OCI-LY3 (cell line): ENCODE measurements around the gene NAV2.
A peak's percentile ranks its signal among the peaks of the same experiment; 100 is the strongest.

Source experiments
- H2AFZ ChIP-seq: fragments of 200-600, 300-600 bp; shearing (Covaris generic); 2 replicates; pipeline ENCODE4 v1.6.0; 2014; ENCODE audit warnings: antibody characterized with exemption, low read depth, low read length
- H3K27ac ChIP-seq: fragments of 200-600, 300-600 bp; sonication (generic); 2 replicates; pipeline ENCODE4 v1.5.1; 2014; ENCODE audit warnings: mild to moderate bottlenecking, low read length, moderate library complexity, mixed read lengths
- H3K27me3 ChIP-seq: fragments of 200-600, 300-600 bp; sonication (generic); 2 replicates; pipeline ENCODE4 v1.6.1; 2014; ENCODE audit warnings: low read depth, low read length, mixed read lengths
- H3K36me3 ChIP-seq: fragments of 200-600, 300-600 bp; sonication (generic); replicated peaks from 2 replicates; pipeline ENCODE3; 2014; ENCODE audit warnings: low read depth, low read length, mixed read lengths
- H3K4me1 ChIP-seq: fragments of 300-600, 200-600 bp; sonication (generic); 2 replicates; pipeline ENCODE4 v1.6.1; 2014; ENCODE audit warnings: low read length, mixed read lengths
- H3K4me2 ChIP-seq: fragments of 200-600, 300-600 bp; sonication (generic); 2 replicates; pipeline ENCODE4 v1.6.1; 2014; ENCODE audit warnings: low read length, mixed read lengths
- H3K4me3 ChIP-seq: fragments of 300-600, 200-600 bp; sonication (generic); 2 replicates; pipeline ENCODE4 v1.5.1; 2014; ENCODE audit warnings: antibody characterized with exemption, mild to moderate bottlenecking, low read length, moderate library complexity
- H3K79me2 ChIP-seq: fragments of 300-600, 200-600 bp; shearing (Covaris generic); 2 replicates; pipeline ENCODE4 v1.6.1; 2014; ENCODE audit warnings: mild to moderate bottlenecking, low read length, mixed read lengths
- H3K9ac ChIP-seq: fragments of 300-600, 200-600 bp; shearing (Covaris generic); 2 replicates; pipeline ENCODE4 v1.6.0; 2014; ENCODE audit warnings: mild to moderate bottlenecking, low read length, moderate library complexity
- H3K9me3 ChIP-seq: fragments of 200-600, 300-600 bp; shearing (Covaris generic); 2 replicates; pipeline ENCODE4 v1.6.1; 2014; ENCODE audit warnings: low read length, mixed read lengths; ENCODE audit not compliant: insufficient read depth
- H4K20me1 ChIP-seq: fragments of 200-600, 300-600 bp; sonication (generic); 2 replicates; pipeline ENCODE4 v1.6.1; 2016; ENCODE audit warnings: low read length, mixed read lengths; ENCODE audit not compliant: insufficient read depth
- EZH2phosphoT487 ChIP-seq: fragments of 200-600 bp; shearing (Covaris generic); IDR thresholded peaks from 2 replicates; pipeline ENCODE4 v1.6.1; 2018; ENCODE audit warnings: antibody characterized with exemption, mixed run types, low read depth
- TF ChIP-seq, protein P1 (sequence below): fragments of 200-600, 300-600 bp; sonication (generic); IDR thresholded peaks from 2 replicates; pipeline ENCODE4 v1.5.1; 2014; ENCODE audit warnings: antibody characterized with exemption, low read length, low read depth

The NAV2 gene

DNA sequence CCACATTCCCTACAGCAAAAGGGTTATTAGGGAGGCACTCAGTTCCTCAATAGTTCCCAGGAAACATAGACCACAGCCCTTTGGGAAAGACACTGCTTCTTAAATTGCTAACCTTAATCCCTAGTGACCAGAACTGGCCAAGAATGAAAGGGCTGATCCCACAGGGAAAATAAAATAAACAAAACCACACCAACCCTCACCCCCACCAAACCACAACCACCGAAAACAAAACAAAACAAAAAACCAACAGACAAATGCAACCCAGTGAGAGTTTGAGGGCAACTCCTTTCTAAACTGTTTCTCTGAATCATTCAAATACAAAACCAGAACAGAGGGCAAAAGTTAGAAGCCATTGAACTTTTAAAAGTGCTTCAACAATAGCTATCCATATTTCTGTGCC is 57.2 kb downstream of the NAV2 start:
- peaks cover 30% of the 10 kb centered on the region for H3K27me3 ChIP-seq
- H3K9ac ChIP-seq, result no peak overlapping the region
- H3K4me2 ChIP-seq, result no peak overlapping the region
- no peaks in the 10 kb centered on the region for H3K9me3 ChIP-seq
- no peak overlapping the region for H3K4me3 ChIP-seq
- no peaks in the 10 kb centered on the region for H3K79me2 ChIP-seq
- H3K4me1 ChIP-seq, result peaks cover 24% of the 10 kb centered on the region
- no peak overlapping the region for H2AFZ ChIP-seq
- H3K36me3 ChIP-seq, result no peaks in the 10 kb centered on the region
- H3K27ac ChIP-seq, result no peak overlapping the region
- TF ChIP-seq EZH2phosphoT487, result no peak
- TF ChIP-seq, protein P1, sequence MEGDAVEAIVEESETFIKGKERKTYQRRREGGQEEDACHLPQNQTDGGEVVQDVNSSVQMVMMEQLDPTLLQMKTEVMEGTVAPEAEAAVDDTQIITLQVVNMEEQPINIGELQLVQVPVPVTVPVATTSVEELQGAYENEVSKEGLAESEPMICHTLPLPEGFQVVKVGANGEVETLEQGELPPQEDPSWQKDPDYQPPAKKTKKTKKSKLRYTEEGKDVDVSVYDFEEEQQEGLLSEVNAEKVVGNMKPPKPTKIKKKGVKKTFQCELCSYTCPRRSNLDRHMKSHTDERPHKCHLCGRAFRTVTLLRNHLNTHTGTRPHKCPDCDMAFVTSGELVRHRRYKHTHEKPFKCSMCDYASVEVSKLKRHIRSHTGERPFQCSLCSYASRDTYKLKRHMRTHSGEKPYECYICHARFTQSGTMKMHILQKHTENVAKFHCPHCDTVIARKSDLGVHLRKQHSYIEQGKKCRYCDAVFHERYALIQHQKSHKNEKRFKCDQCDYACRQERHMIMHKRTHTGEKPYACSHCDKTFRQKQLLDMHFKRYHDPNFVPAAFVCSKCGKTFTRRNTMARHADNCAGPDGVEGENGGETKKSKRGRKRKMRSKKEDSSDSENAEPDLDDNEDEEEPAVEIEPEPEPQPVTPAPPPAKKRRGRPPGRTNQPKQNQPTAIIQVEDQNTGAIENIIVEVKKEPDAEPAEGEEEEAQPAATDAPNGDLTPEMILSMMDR, result no peak
- H4K20me1 ChIP-seq, result no peaks in the 10 kb centered on the region

DNA sequence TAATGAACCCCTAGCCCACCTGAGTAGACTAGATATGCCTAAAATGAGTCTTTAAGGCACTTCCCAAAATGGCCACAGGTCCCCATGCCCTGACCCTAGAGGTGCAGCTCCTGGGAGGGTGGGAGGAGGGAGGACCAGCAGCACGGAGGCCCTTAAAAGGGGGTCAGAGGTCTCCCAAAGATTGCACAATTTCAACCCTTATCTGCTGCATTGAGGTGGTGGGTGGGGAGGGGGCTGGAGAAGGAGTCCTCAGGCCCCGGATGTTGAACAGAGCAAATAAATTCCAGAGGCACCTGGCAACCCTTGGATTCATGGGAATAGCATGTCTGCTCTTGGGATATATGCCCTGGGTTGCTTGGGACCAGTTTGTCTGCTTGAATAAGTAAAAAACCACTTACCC is 57.6 kb downstream of the NAV2 start:
- Histone ChIP-seq H3K27ac (no peak overlapping the region), H2AFZ (no peak overlapping the region), H4K20me1 (no peaks in the 10 kb centered on the region), H3K36me3 (no peaks in the 10 kb centered on the region), H3K9me3 (no peaks in the 10 kb centered on the region), H3K4me1 (peaks cover 24% of the 10 kb centered on the region), H3K79me2 (no peaks in the 10 kb centered on the region), H3K4me3 (no peak overlapping the region), H3K9ac (no peak overlapping the region), H3K27me3 (peaks cover 28% of the 10 kb centered on the region), H3K4me2 (peak overlapping the region; percentile 34)
- TF ChIP-seq, protein P1, result no peak
- no peak for TF ChIP-seq EZH2phosphoT487

DNA sequence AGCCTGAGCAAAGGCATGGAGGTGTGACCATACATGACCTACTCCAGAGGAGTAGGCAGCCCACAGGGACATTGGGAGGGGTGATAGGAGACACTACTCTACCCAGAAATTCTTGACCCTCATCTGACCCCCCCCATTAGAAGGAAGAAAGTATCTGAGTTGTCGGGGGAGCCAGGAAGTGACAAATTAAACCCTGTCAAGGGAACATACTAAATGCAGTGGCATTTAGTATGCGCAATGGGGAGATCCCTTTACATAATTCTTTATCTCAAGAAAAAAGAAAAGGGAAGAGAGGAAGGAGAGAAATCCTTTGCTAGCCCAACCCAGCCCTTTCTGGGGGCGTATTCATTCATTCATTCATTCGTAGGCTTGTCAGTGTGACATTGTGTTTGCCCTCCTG is 58.8 kb downstream of the NAV2 start:
- TF ChIP-seq, protein P1, result no peak
- no peak for TF ChIP-seq EZH2phosphoT487
- no peaks in the 10 kb centered on the region for H3K9me3 ChIP-seq
- H3K4me1 ChIP-seq, result peaks cover 24% of the 10 kb centered on the region
- H2AFZ ChIP-seq, result no peak overlapping the region
- H3K4me2 ChIP-seq, result peak overlapping the region; percentile 34
- H3K4me3 ChIP-seq, result no peak overlapping the region
- H3K27me3 ChIP-seq, result peaks cover 19% of the 10 kb centered on the region; the same call in 1 of the 2 replicates
- H3K79me2 ChIP-seq, result no peaks in the 10 kb centered on the region
- no peaks in the 10 kb centered on the region for H4K20me1 ChIP-seq
- H3K9ac ChIP-seq, result no peak overlapping the region
- H3K27ac ChIP-seq, result no peak overlapping the region
- no peaks in the 10 kb centered on the region for H3K36me3 ChIP-seq

DNA sequence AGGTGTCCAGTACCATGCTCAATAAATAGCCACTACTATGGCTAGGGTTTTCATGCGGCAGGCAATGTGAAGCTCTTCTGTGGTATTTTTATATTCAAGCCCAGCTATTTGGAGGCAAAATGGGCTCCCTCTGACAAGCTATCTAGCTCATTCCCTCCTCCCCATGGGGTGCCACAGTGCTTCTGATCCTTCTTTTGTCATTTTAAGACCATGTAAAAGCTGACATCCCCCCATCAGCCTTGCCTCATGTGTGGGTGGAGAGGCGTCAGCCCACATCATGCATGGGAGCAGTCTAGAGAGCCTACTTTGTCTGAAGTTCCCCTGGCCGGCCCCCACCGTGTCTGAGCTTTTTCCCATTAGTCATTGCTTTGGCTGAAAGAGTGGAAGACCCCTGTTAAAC is 59.8 kb downstream of the NAV2 start:
- H3K9ac ChIP-seq, result no peak overlapping the region
- H3K4me2 ChIP-seq, result no peak overlapping the region
- peaks cover 24% of the 10 kb centered on the region for H3K4me1 ChIP-seq
- H3K9me3 ChIP-seq, result no peaks in the 10 kb centered on the region
- no peak overlapping the region for H3K4me3 ChIP-seq
- H3K27ac ChIP-seq, result no peak overlapping the region
- TF ChIP-seq, protein P1, result no peak
- no peak for TF ChIP-seq EZH2phosphoT487
- no peaks in the 10 kb centered on the region for H3K79me2 ChIP-seq
- H4K20me1 ChIP-seq, result no peaks in the 10 kb centered on the region
- no peak overlapping the region for H2AFZ ChIP-seq
- no peaks in the 10 kb centered on the region for H3K36me3 ChIP-seq
- peaks cover 11% of the 10 kb centered on the region; the same call in 1 of the 2 replicates for H3K27me3 ChIP-seq
